Lung (tissue), 12 donors: ENCODE results near the gene TMEM30A. TPM values are rescaled to one million over a fixed set of nuclear protein-coding genes. Genes with fewer than 3 reads are reported as not detected.

Experiments used
- ATAC-seq: fragments of 200-7000 bp; cut with Tn5 transposase; one replicate; pipeline ENCODE4 v1.9.1; 2020; ENCODE audit warnings: moderate number of reproducible peaks; ENCODE audit not compliant: insufficient read depth, low FRiP score
- DNase-seq, 3 donors: peaks; one replicate each; pipeline ENCODE4 v3.0.0-alpha.2; 2013 to 2017
- H3K27ac ChIP-seq, 2 donors: one replicate each; pipeline ENCODE4 v1.5.1; 2013; ENCODE audit warnings: mild to moderate bottlenecking in 2 of 2, moderate library complexity in 2 of 2, control low read depth in 1 of 2, inconsistent platforms in 1 of 2, low read depth in 1 of 2, low read length in 1 of 2
- H3K27me3 ChIP-seq, 3 donors: one replicate each; pipeline ENCODE4 v1.5.1; 2013; ENCODE audit warnings: low read length in 2 of 3; ENCODE audit not compliant: control insufficient read depth in 3 of 3, insufficient read depth in 3 of 3
- H3K36me3 ChIP-seq, 4 donors: one replicate each; pipeline ENCODE4 v1.5.1; 2013; ENCODE audit warnings: low read length in 4 of 4, mild to moderate bottlenecking in 1 of 4, moderate library complexity in 1 of 4; ENCODE audit not compliant: control insufficient read depth in 4 of 4, insufficient read depth in 4 of 4
- H3K4me1 ChIP-seq, 5 donors: one replicate each; pipeline ENCODE4 v1.5.1; 2013; ENCODE audit warnings: low read length in 5 of 5, mild to moderate bottlenecking in 2 of 5, moderate library complexity in 1 of 5; ENCODE audit not compliant: control insufficient read depth in 5 of 5, insufficient read depth in 5 of 5
- H3K4me3 ChIP-seq: one replicate; pipeline ENCODE4 v1.5.1; 2013; ENCODE audit warnings: mild to moderate bottlenecking, control low read depth, moderate library complexity
- H3K9ac ChIP-seq, 2 donors: one replicate each; pipeline ENCODE4 v1.5.1; 2013; ENCODE audit warnings: low read length in 2 of 2, control low read depth in 1 of 2; ENCODE audit not compliant: insufficient read depth in 1 of 2
- H3K9me3 ChIP-seq, 4 donors: one replicate each; pipeline ENCODE4 v1.5.1; 2013; ENCODE audit warnings: low read length in 3 of 4, mild to moderate bottlenecking in 1 of 4, moderate library complexity in 1 of 4; ENCODE audit not compliant: control insufficient read depth in 4 of 4, insufficient read depth in 3 of 4
- WGBS, 2 donors: extraction: QIAGEN DNeasy Blood & Tissue Kit; methylation state at CpG; one replicate each; pipeline ENCODE4 v1.1.7; 2013; 5-methylcytosine and 5-hydroxymethylcytosine counted together
- polyA plus RNA-seq, 2 donors: library from polyadenylated mRNA; stranded (reverse); fragments of 200-250 nt; gene quantifications; one replicate each; pipeline ENCODE4 v1.2.1, GENCODE V29; 2013
- total RNA-seq, 2 donors: library from RNA; depleted of rRNA in 1 of 2; stranded (reverse); fragments of >200 nt in 1 of 2; gene quantifications; one replicate each; pipeline ENCODE4 v1.2.1, GENCODE V29; 2014 to 2021
- TF ChIP-seq, protein P1 (sequence below): IDR thresholded peaks from 2 replicates; pipeline ENCODE4 v1.5.1; 2012; ENCODE audit warnings: mild to moderate bottlenecking; ENCODE audit errors: control extremely low read depth, extremely low read depth
- donor health status: control.
- donor health status: control.
- donor health status: Bipolar disorder and iron deficiency.
- donor health status: healthy.
- donor health status: DM: yes; HTN: yes; CAD: no.

The TMEM30A gene
- total and polyA plus RNA-seq, 4 donors = 46.4 to 164 (median 99.4) TPM

DNA sequence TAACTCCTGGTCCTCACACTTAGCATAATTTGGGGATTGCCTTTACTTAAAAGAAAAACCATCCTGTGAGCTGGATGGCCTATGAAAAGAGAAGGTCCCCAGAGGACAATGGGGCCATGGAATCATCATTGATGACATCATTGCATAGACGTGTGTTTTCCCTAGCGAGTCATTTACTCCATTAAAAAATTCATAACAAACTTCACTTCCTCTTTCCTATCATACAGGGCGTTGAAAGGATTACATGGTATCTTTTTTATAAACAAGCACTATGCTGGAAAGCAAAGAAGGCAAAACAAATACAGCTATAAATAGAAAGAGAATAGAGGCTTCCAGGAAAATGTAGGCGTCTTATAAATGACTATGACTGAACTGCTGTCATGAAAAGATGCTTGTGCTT, 67.4 kb downstream of the TMEM30A start:
- Histone ChIP-seq H3K27ac (peak overlapping the region; percentile 39 to 40), H3K9me3 (no peaks in the 10 kb centered on the region), H3K4me3 (no peak overlapping the region), H3K9ac (no peak overlapping the region), H3K36me3 (no peaks in the 10 kb centered on the region), H3K4me1 (peaks cover 0 to 38% (median 8%) of the 10 kb centered on the region in 5 donors), H3K27me3 (no peaks in the 10 kb centered on the region)
- DNase-seq (peak in 2 of 3 donors; percentile 73 to 77), ATAC-seq (no peak)
- WGBS, 2 donors = 27 to 38% methylated on average over 4 of the region's 4 CpGs
- TF ChIP-seq, protein P1, sequence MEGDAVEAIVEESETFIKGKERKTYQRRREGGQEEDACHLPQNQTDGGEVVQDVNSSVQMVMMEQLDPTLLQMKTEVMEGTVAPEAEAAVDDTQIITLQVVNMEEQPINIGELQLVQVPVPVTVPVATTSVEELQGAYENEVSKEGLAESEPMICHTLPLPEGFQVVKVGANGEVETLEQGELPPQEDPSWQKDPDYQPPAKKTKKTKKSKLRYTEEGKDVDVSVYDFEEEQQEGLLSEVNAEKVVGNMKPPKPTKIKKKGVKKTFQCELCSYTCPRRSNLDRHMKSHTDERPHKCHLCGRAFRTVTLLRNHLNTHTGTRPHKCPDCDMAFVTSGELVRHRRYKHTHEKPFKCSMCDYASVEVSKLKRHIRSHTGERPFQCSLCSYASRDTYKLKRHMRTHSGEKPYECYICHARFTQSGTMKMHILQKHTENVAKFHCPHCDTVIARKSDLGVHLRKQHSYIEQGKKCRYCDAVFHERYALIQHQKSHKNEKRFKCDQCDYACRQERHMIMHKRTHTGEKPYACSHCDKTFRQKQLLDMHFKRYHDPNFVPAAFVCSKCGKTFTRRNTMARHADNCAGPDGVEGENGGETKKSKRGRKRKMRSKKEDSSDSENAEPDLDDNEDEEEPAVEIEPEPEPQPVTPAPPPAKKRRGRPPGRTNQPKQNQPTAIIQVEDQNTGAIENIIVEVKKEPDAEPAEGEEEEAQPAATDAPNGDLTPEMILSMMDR = no peak

DNA sequence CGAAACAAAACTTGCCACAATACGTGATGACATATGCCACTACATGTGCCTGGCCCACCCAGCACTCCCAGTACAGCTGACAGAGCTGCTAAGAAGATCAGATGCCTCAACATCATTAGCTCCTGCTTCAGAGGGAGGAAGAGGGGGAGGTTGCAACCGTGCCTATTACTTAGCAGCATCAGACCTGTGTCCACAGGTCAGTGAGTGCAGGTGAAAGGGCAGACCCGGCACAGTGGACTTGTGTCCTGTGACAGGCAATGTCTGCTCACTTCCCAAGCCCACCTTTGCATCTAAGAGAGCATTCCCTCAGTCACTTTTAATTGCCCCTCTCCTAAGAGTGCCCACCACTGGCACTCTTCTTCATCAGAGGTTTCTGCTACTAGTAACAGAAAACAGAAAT, 69.3 kb downstream of the TMEM30A start:
- no peak overlapping the region for H3K4me3 ChIP-seq
- no peak overlapping the region for H3K9ac ChIP-seq
- DNase-seq (no peak), ATAC-seq (no peak)
- 87 to 89% methylated on average over 4 of the region's 4 CpGs for WGBS, 2 donors
- H3K4me1 ChIP-seq = peaks cover 0 to 32% (median 8%) of the 10 kb centered on the region in 5 donors
- no peak overlapping the region for H3K27ac ChIP-seq
- TF ChIP-seq, protein P1 = no peak
- no peaks in the 10 kb centered on the region for H3K27me3 ChIP-seq
- no peaks in the 10 kb centered on the region for H3K36me3 ChIP-seq
- no peaks in the 10 kb centered on the region for H3K9me3 ChIP-seq

DNA sequence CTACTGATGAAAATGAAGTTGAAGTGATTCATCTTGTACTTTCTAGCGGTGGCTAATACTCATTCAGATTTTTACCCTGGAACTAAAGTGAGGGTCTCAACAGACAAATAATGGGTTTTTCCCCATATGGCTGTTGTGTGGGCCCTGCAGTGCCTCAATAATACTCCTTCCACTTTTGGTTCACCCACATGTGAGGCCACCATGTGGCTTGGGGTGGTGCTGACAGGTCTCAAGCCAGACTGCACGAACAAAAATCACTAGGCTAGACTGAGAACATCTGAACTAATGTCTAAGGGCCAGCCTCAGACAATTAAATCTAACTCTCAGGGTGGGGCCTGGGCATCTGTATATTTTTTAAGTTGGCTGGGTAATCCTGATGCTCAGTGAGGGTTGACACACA, 70.9 kb downstream of the TMEM30A start:
- Histone ChIP-seq H3K4me3 (no peak overlapping the region), H3K27ac (no peak overlapping the region), H3K4me1 (peaks cover 0 to 23% (median 8%) of the 10 kb centered on the region in 5 donors), H3K36me3 (no peaks in the 10 kb centered on the region), H3K9me3 (no peaks in the 10 kb centered on the region), H3K27me3 (peaks cover 0 to 2% (median 0%) of the 10 kb centered on the region in 3 donors), H3K9ac (no peak overlapping the region)
- ATAC-seq (no peak), DNase-seq (no peak)
- TF ChIP-seq, protein P1 = no peak
- WGBS, 2 donors = 91 to 92% methylated on average over 2 of the region's 2 CpGs

DNA sequence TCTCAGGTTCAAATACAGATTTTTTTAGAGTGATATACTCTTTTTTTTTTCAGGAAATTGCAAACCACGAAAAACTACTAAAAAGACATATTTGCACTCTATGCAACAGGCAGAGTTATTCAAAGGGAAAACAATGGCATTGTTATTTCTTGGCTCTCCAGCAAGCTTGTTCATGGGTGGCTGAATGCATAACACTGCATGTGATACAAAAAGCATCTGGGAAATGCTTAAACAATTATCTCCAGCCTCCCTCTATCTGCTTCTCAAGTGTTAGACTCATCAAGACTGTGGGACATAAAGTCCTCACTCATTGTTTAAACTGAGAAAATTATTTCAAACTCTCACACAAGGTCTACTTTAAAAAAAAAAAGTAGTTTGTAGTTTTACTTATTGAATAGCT, 71.5 kb downstream of the TMEM30A start:
- Histone ChIP-seq H3K9me3 (no peaks in the 10 kb centered on the region), H3K36me3 (no peaks in the 10 kb centered on the region), H3K4me3 (no peak overlapping the region), H3K27ac (no peak overlapping the region), H3K9ac (no peak overlapping the region), H3K4me1 (peaks cover under 1 to 27% (median 8%) of the 10 kb centered on the region in 5 donors), H3K27me3 (peaks cover 0 to 7% (median 4%) of the 10 kb centered on the region in 3 donors)
- DNase-seq = no peak
- 9 to 25% methylated on average over 1 of the region's 1 CpG for WGBS, 2 donors
- no peak for ATAC-seq
- TF ChIP-seq, protein P1 = no peak
